H9 (cell line): ENCODE data around the gene PRPF8. TPM values are rescaled to one million over a fixed set of nuclear protein-coding genes. Genes with fewer than 3 reads are reported as not detected.

Source experiments
- DNase-seq: peaks from one replicate; pipeline ENCODE4 v3.0.0-alpha.2; 2017
- H2AFZ ChIP-seq: one replicate; pipeline ENCODE4 v1.6.1; 2013; ENCODE audit warnings: mild to moderate bottlenecking, low read length, control low read depth, moderate library complexity
- H2AK5ac ChIP-seq: 2 replicates; pipeline ENCODE4 v1.6.1; 2013; ENCODE audit warnings: low read length, control low read depth, mixed read lengths; ENCODE audit not compliant: insufficient read length
- H2BK120ac ChIP-seq: one replicate; pipeline ENCODE4 v1.6.1; 2013; ENCODE audit warnings: low read depth, mild to moderate bottlenecking, low read length, control low read depth, inconsistent platforms; ENCODE audit not compliant: poor library complexity, severe bottlenecking
- H2BK12ac ChIP-seq: 2 replicates; pipeline ENCODE4 v1.6.1; 2013; ENCODE audit warnings: low read length, control low read depth, mixed read lengths, low read depth; ENCODE audit not compliant: insufficient read length
- H2BK15ac ChIP-seq: 2 replicates; pipeline ENCODE4 v1.6.1; 2013; ENCODE audit warnings: low read depth, low read length, control low read depth
- H2BK20ac ChIP-seq: one replicate; pipeline ENCODE4 v1.6.1; 2013; ENCODE audit warnings: low read depth, mild to moderate bottlenecking, low read length, control low read depth, inconsistent platforms; ENCODE audit not compliant: poor library complexity, severe bottlenecking
- H2BK5ac ChIP-seq: 2 replicates; pipeline ENCODE4 v1.6.1; 2013; ENCODE audit warnings: low read length, control low read depth, mixed read lengths; ENCODE audit not compliant: insufficient read length
- H3K14ac ChIP-seq: 2 replicates; pipeline ENCODE4 v1.6.1; 2013; ENCODE audit warnings: low read length, control low read depth; ENCODE audit not compliant: insufficient read depth
- H3K18ac ChIP-seq: 2 replicates; pipeline ENCODE4 v1.6.1; 2013; ENCODE audit warnings: low read depth, mild to moderate bottlenecking, mixed read lengths, low read length, control low read depth; ENCODE audit not compliant: insufficient read length
- H3K23ac ChIP-seq: 2 replicates; pipeline ENCODE4 v1.6.1; 2013; ENCODE audit warnings: low read length, control low read depth, mixed read lengths, low read depth; ENCODE audit not compliant: insufficient read length
- H3K23me2 ChIP-seq: 2 replicates; pipeline ENCODE4 v1.6.1; 2013; ENCODE audit warnings: low read depth, mild to moderate bottlenecking, mixed read lengths, low read length, control low read depth; ENCODE audit not compliant: insufficient read length, poor library complexity, severe bottlenecking
- H3K27ac ChIP-seq: 2 replicates; pipeline ENCODE4 v1.5.1; 2013; ENCODE audit warnings: low read length, control low read depth, mixed read lengths, low read depth; ENCODE audit not compliant: insufficient read length
- H3K27me3 ChIP-seq: 2 replicates; pipeline ENCODE4 v1.6.1; 2013; ENCODE audit warnings: low read length, control low read depth, inconsistent platforms; ENCODE audit not compliant: insufficient read depth
- H3K4ac ChIP-seq: 2 replicates; pipeline ENCODE4 v1.6.1; 2013; ENCODE audit warnings: low read depth, mild to moderate bottlenecking, control low read depth, inconsistent platforms, low read length, moderate library complexity
- H3K4me1 ChIP-seq: 2 replicates; pipeline ENCODE4 v1.6.1; 2013; ENCODE audit warnings: low read length, control low read depth, inconsistent platforms; ENCODE audit not compliant: insufficient read depth
- H3K4me2 ChIP-seq: 2 replicates; pipeline ENCODE4 v1.6.1; 2013; ENCODE audit warnings: low read length, control low read depth, mixed read lengths; ENCODE audit not compliant: insufficient read length, insufficient read depth
- H3K56ac ChIP-seq: 2 replicates; pipeline ENCODE4 v1.6.1; 2013; ENCODE audit warnings: low read depth, mild to moderate bottlenecking, mixed read lengths, low read length, control low read depth; ENCODE audit not compliant: insufficient read length
- H3K79me1 ChIP-seq: 2 replicates; pipeline ENCODE4 v1.6.1; 2013; ENCODE audit warnings: low read depth, mild to moderate bottlenecking, moderate library complexity, low read length, control low read depth, inconsistent platforms; ENCODE audit not compliant: insufficient read depth, poor library complexity, severe bottlenecking
- H3K79me2 ChIP-seq: 2 replicates; pipeline ENCODE4 v1.6.1; 2013; ENCODE audit warnings: low read length, control low read depth, inconsistent platforms; ENCODE audit not compliant: insufficient read depth
- H3K9ac ChIP-seq: 2 replicates; pipeline ENCODE4 v1.6.1; 2013; ENCODE audit warnings: low read length, control low read depth, mixed read lengths; ENCODE audit not compliant: insufficient read length; ENCODE audit errors: extremely low read depth
- H3K9me3 ChIP-seq: one replicate; pipeline ENCODE4 v1.6.1; 2013; ENCODE audit warnings: low read depth, low read length, inconsistent platforms; ENCODE audit not compliant: control insufficient read depth
- H3T11ph ChIP-seq: one replicate; pipeline ENCODE4 v1.6.1; 2013; ENCODE audit warnings: mild to moderate bottlenecking, low read length, control low read depth, inconsistent platforms
- H4K20me1 ChIP-seq: one replicate; pipeline ENCODE4 v1.6.1; 2013; ENCODE audit not compliant: control insufficient read depth, insufficient read length, insufficient read depth
- H4K5ac ChIP-seq: 2 replicates; pipeline ENCODE4 v1.6.1; 2013; ENCODE audit warnings: low read depth, mild to moderate bottlenecking, mixed read lengths, low read length, control low read depth; ENCODE audit not compliant: insufficient read length
- H4K8ac ChIP-seq: replicated peaks from 2 replicates; pipeline ENCODE4 v1.6.1; 2013; ENCODE audit warnings: low read length, control low read depth, mixed read lengths, low read depth; ENCODE audit not compliant: insufficient read length
- H4K91ac ChIP-seq: 2 replicates; pipeline ENCODE4 v1.6.1; 2013; ENCODE audit warnings: low read depth, mild to moderate bottlenecking, moderate library complexity, mixed read lengths, low read length, control low read depth; ENCODE audit not compliant: insufficient read length
- H3K27ac Mint-ChIP-seq, 3 experiments: 2 replicates in 2 of 3; 3 replicates in 1 of 3; pipeline ENCODE4 v1.8.0; 2020 to 2021; ENCODE audit warnings: mixed read lengths in 3 of 3, mild to moderate bottlenecking in 1 of 3, moderate library complexity in 1 of 3
- H3K27me3 Mint-ChIP-seq: 2 replicates; pipeline ENCODE4 v1.8.0; 2021; ENCODE audit warnings: low read depth, mild to moderate bottlenecking, moderate library complexity, mixed read lengths
- H3K36me3 Mint-ChIP-seq, 3 experiments: 2 replicates in 2 of 3; 3 replicates in 1 of 3; pipeline ENCODE4 v1.8.0; 2020 to 2021; ENCODE audit warnings: low read depth in 3 of 3, mixed read lengths in 3 of 3; ENCODE audit not compliant: insufficient read depth in 1 of 3
- H3K4me1 Mint-ChIP-seq, 2 experiments: 2 replicates each; pipeline ENCODE4 v1.8.0; 2020; ENCODE audit warnings: mixed read lengths in 2 of 2
- H3K4me3 Mint-ChIP-seq, 2 experiments: 2 replicates in 1 of 2; 3 replicates in 1 of 2; pipeline ENCODE4 v1.8.0; 2020 to 2021; ENCODE audit warnings: mild to moderate bottlenecking in 2 of 2, mixed read lengths in 2 of 2, moderate library complexity in 1 of 2
- H3K9me3 Mint-ChIP-seq, 2 experiments: 2 replicates in 1 of 2; 3 replicates in 1 of 2; pipeline ENCODE4 v1.8.0; 2020; ENCODE audit warnings: mild to moderate bottlenecking in 2 of 2, mixed read lengths in 2 of 2, moderate library complexity in 1 of 2
- CTCF ChIP-seq: fragments of 200-600 bp; sonication (generic); conservative IDR thresholded peaks from 3 replicates; pipeline ENCODE4 v1.8.0; 2021; ENCODE audit warnings: antibody characterized with exemption, mild to moderate bottlenecking
- WGBS: extraction: QIAGEN DNeasy Blood & Tissue Kit; methylation state at CpG from one replicate; pipeline ENCODE4 v1.1.7; 2013; ENCODE audit warnings: missing lambda C conversion rate, low lambda C conversion rate, mixed read lengths; ENCODE audit not compliant: insufficient read length; ENCODE audit errors: extremely low coverage; 5-methylcytosine and 5-hydroxymethylcytosine counted together
- total RNA-seq: library from RNA; stranded (reverse); gene quantifications from 2 replicates; pipeline ENCODE4 v1.2.1, GENCODE V29; 2021

Gene PRPF8
- total RNA-seq, 1 experiment from 2014 or later = 408 TPM

- Histone ChIP-seq H4K20me1 (no peaks in the 10 kb centered on the region), H3K27me3 (no peaks in the 10 kb centered on the region), H2AK5ac (no peak overlapping the region), H2BK120ac (no peak overlapping the region), H3K14ac (no peak overlapping the region), H3T11ph (no peak overlapping the region), H3K27ac (no peak overlapping the region), H2BK12ac (no peak overlapping the region), H2BK15ac (no peak overlapping the region), H2AFZ (no peak overlapping the region), H2BK20ac (no peak overlapping the region), H3K9ac (no peak overlapping the region), H3K4me1 (no peaks in the 10 kb centered on the region; the same call in 1 of the 2 replicates), H3K79me1 (no peaks in the 10 kb centered on the region), H3K18ac (no peak overlapping the region), H3K23ac (no peak overlapping the region), H4K8ac (no peak overlapping the region), H3K9me3 (no peaks in the 10 kb centered on the region), H3K4me2 (no peak overlapping the region), H2BK5ac (no peak overlapping the region), H4K91ac (no peak overlapping the region), H3K56ac (no peak overlapping the region), H3K23me2 (peaks cover 4% of the 10 kb centered on the region), H3K79me2 (no peaks in the 10 kb centered on the region; the same call in 1 of the 2 replicates), H3K4ac (no peak overlapping the region), H4K5ac (no peak overlapping the region)
- H3K27me3 Mint-ChIP-seq = no peaks in the 10 kb centered on the region; the same call in 1 of the 2 replicates
- H3K4me3 Mint-ChIP-seq = no peak overlapping the region
- DNase-seq = no peak
- peaks cover 0 to 5% (median 5%) of the 10 kb centered on the region in 3 experiments; a peak in 5 of 7 replicates for H3K36me3 Mint-ChIP-seq
- no peak overlapping the region for H3K27ac Mint-ChIP-seq
- TF ChIP-seq CTCF = no peak
- no peaks in the 10 kb centered on the region for H3K9me3 Mint-ChIP-seq
- no CpG with 5 or more reads among the region's 14 CpGs for WGBS
- peaks cover 27 to 28% of the 10 kb centered on the region in 2 experiments for H3K4me1 Mint-ChIP-seq
These were observed 61.5 kb downstream of the PRPF8 start for GRCh38 chr17:1623057-1623630.
